SK-N-SH (cell line): Measurements from ENCODE around the gene ADD2.

Source experiments
- MXI1 ChIP-seq: IDR thresholded peaks from 2 replicates; pipeline ENCODE4 v1.6.1; 2012; ENCODE audit warnings: mild to moderate bottlenecking, low read depth, low read length, improper control_type of control experiment
- NRF1 ChIP-seq: IDR thresholded peaks from 2 replicates; pipeline ENCODE4 v1.6.1; 2012; ENCODE audit warnings: low read depth, mild to moderate bottlenecking, low read length
- POLR2AphosphoS5 ChIP-seq: IDR thresholded peaks from 2 replicates; pipeline ENCODE4 v1.6.1; 2012; ENCODE audit warnings: low read depth, low read length
- TAF1 ChIP-seq: IDR thresholded peaks from 2 replicates; pipeline ENCODE4 v1.6.1; 2012; ENCODE audit warnings: low read depth, mild to moderate bottlenecking, low read length, moderate library complexity, borderline replicate concordance
- TF ChIP-seq, protein P1 (sequence below): IDR thresholded peaks from 2 replicates; pipeline ENCODE4 v1.4.0; 2012; ENCODE audit warnings: low read depth, borderline replicate concordance
- TF ChIP-seq, protein P2 (sequence below): fragments of 200-600 bp; sonication (generic); IDR thresholded peaks from 2 replicates; pipeline ENCODE4 v1.6.1; 2017; ENCODE audit warnings: antibody characterized with exemption, mild to moderate bottlenecking, moderate library complexity
- TF ChIP-seq, protein P3 (sequence below): IDR thresholded peaks from 2 replicates; pipeline ENCODE4; 2012
- TF ChIP-seq, protein P4 (sequence below): IDR thresholded peaks from 2 replicates; pipeline ENCODE4 v1.4.0; 2012; ENCODE audit warnings: low read depth, borderline replicate concordance

DNA sequence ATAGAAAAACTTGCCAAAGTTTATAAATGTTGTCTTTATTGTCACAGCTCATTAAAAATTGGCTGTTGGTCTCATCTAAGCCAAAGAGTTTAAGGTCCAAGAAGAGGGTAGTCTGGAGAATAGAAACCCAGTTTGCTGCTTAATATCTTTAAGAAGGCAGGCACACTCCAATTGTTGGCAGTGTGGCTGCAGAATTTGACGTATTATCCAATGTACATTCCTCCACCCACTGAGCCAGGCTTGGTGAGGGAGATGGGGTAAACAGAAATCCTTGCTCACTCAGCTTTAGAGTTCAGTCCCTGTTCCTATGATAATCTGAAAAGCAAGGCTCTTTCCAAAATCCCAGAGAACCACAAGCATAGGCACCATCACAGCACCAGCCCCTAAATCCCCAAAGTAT lies 10.7 kb upstream of the ADD2 start:
- no peak for TF ChIP-seq NRF1
- TF ChIP-seq, protein P1, sequence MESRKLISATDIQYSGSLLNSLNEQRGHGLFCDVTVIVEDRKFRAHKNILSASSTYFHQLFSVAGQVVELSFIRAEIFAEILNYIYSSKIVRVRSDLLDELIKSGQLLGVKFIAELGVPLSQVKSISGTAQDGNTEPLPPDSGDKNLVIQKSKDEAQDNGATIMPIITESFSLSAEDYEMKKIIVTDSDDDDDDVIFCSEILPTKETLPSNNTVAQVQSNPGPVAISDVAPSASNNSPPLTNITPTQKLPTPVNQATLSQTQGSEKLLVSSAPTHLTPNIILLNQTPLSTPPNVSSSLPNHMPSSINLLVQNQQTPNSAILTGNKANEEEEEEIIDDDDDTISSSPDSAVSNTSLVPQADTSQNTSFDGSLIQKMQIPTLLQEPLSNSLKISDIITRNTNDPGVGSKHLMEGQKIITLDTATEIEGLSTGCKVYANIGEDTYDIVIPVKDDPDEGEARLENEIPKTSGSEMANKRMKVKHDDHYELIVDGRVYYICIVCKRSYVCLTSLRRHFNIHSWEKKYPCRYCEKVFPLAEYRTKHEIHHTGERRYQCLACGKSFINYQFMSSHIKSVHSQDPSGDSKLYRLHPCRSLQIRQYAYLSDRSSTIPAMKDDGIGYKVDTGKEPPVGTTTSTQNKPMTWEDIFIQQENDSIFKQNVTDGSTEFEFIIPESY, result no peak
- TF ChIP-seq, protein P2, sequence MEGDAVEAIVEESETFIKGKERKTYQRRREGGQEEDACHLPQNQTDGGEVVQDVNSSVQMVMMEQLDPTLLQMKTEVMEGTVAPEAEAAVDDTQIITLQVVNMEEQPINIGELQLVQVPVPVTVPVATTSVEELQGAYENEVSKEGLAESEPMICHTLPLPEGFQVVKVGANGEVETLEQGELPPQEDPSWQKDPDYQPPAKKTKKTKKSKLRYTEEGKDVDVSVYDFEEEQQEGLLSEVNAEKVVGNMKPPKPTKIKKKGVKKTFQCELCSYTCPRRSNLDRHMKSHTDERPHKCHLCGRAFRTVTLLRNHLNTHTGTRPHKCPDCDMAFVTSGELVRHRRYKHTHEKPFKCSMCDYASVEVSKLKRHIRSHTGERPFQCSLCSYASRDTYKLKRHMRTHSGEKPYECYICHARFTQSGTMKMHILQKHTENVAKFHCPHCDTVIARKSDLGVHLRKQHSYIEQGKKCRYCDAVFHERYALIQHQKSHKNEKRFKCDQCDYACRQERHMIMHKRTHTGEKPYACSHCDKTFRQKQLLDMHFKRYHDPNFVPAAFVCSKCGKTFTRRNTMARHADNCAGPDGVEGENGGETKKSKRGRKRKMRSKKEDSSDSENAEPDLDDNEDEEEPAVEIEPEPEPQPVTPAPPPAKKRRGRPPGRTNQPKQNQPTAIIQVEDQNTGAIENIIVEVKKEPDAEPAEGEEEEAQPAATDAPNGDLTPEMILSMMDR, result no peak
- TF ChIP-seq MXI1, result no peak
- TF ChIP-seq, protein P3, sequence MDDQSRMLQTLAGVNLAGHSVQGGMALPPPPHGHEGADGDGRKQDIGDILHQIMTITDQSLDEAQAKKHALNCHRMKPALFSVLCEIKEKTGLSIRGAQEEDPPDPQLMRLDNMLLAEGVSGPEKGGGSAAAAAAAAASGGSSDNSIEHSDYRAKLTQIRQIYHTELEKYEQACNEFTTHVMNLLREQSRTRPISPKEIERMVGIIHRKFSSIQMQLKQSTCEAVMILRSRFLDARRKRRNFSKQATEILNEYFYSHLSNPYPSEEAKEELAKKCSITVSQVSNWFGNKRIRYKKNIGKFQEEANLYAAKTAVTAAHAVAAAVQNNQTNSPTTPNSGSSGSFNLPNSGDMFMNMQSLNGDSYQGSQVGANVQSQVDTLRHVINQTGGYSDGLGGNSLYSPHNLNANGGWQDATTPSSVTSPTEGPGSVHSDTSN, result no peak
- TF ChIP-seq TAF1, result no peak
- TF ChIP-seq POLR2AphosphoS5, result no peak
- TF ChIP-seq, protein P4, sequence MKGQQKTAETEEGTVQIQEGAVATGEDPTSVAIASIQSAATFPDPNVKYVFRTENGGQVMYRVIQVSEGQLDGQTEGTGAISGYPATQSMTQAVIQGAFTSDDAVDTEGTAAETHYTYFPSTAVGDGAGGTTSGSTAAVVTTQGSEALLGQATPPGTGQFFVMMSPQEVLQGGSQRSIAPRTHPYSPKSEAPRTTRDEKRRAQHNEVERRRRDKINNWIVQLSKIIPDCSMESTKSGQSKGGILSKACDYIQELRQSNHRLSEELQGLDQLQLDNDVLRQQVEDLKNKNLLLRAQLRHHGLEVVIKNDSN, result no peak
